Trophoblast cell (in vitro differentiated cells and primary cell): ENCODE measurements around the gene TSSK6.

Source experiments
- DNase-seq, 2 donors: peaks; one replicate each; pipeline ENCODE4 v3.0.0-alpha.2; 2016
- H2AFZ ChIP-seq: 2 replicates; pipeline ENCODE4 v1.6.1; 2013; ENCODE audit warnings: low read length, moderate library complexity, mild to moderate bottlenecking; ENCODE audit not compliant: insufficient read depth, poor library complexity
- H2AK5ac ChIP-seq: 2 replicates; pipeline ENCODE4 v1.6.1; 2013; ENCODE audit warnings: mild to moderate bottlenecking, low read length
- H2BK120ac ChIP-seq: 2 replicates; pipeline ENCODE4 v1.6.1; 2013; ENCODE audit warnings: low read length, mild to moderate bottlenecking, moderate library complexity; ENCODE audit not compliant: insufficient read depth, poor library complexity
- H2BK12ac ChIP-seq: 2 replicates; pipeline ENCODE4 v1.6.1; 2013; ENCODE audit warnings: mild to moderate bottlenecking, low read length, moderate library complexity
- H2BK5ac ChIP-seq: 2 replicates; pipeline ENCODE4 v1.6.1; 2013; ENCODE audit warnings: low read length, low read depth, moderate library complexity, mild to moderate bottlenecking; ENCODE audit not compliant: poor library complexity
- H3K14ac ChIP-seq: 2 replicates; pipeline ENCODE4 v1.6.1; 2013; ENCODE audit warnings: mild to moderate bottlenecking, low read length
- H3K18ac ChIP-seq: 2 replicates; pipeline ENCODE4 v1.6.1; 2013; ENCODE audit warnings: mild to moderate bottlenecking, low read length
- H3K23ac ChIP-seq: 2 replicates; pipeline ENCODE4 v1.6.1; 2013; ENCODE audit warnings: low read length
- H3K27ac ChIP-seq: 2 replicates; pipeline ENCODE4 v1.5.1; 2013; ENCODE audit warnings: low read depth, mild to moderate bottlenecking, inconsistent platforms, low read length, moderate library complexity
- H3K27me3 ChIP-seq: 2 replicates; pipeline ENCODE4 v1.6.1; 2013; ENCODE audit warnings: inconsistent platforms, mild to moderate bottlenecking, low read length, moderate library complexity; ENCODE audit not compliant: insufficient read depth
- H3K36me3 ChIP-seq, 2 experiments: 1 replicate in 1 of 2; 2 replicates in 1 of 2; pipeline ENCODE4 v1.6.1; 2013; ENCODE audit warnings: low read length in 2 of 2, mild to moderate bottlenecking in 2 of 2, moderate library complexity in 1 of 2; ENCODE audit not compliant: insufficient read depth in 2 of 2, control insufficient read depth in 1 of 2
- H3K4ac ChIP-seq: 2 replicates; pipeline ENCODE4 v1.6.1; 2013; ENCODE audit warnings: low read depth, mild to moderate bottlenecking, low read length, moderate library complexity
- H3K4me1 ChIP-seq, 2 experiments: 1 replicate in 1 of 2; 2 replicates in 1 of 2; pipeline ENCODE4 v1.6.1; 2013; ENCODE audit warnings: low read length in 2 of 2, mild to moderate bottlenecking in 2 of 2, moderate library complexity in 1 of 2; ENCODE audit not compliant: insufficient read depth in 2 of 2, control insufficient read depth in 1 of 2
- H3K4me2 ChIP-seq: 2 replicates; pipeline ENCODE4 v1.6.1; 2013; ENCODE audit warnings: inconsistent platforms, mild to moderate bottlenecking, low read length, moderate library complexity
- H3K4me3 ChIP-seq: 2 replicates; pipeline ENCODE4 v1.5.1; 2013; ENCODE audit warnings: mild to moderate bottlenecking, low read depth, low read length, inconsistent platforms
- H3K79me1 ChIP-seq: one replicate; pipeline ENCODE4 v1.6.1; 2013; ENCODE audit warnings: low read length
- H3K79me2 ChIP-seq: 2 replicates; pipeline ENCODE4 v1.6.1; 2013; ENCODE audit warnings: low read length, mild to moderate bottlenecking; ENCODE audit not compliant: control insufficient read depth, insufficient read depth, poor library complexity
- H3K9ac ChIP-seq: 2 replicates; pipeline ENCODE4 v1.6.1; 2013; ENCODE audit warnings: mild to moderate bottlenecking, low read length
- H3K9me3 ChIP-seq: 2 replicates; pipeline ENCODE4 v1.6.1; 2013; ENCODE audit warnings: low read depth, mild to moderate bottlenecking, control low read depth, inconsistent platforms, low read length; ENCODE audit not compliant: insufficient read depth
- H4K12ac ChIP-seq: 2 replicates; pipeline ENCODE4 v1.6.1; 2013; ENCODE audit warnings: low read depth, mild to moderate bottlenecking, low read length, moderate library complexity
- H4K8ac ChIP-seq: 2 replicates; pipeline ENCODE4 v1.6.1; 2013; ENCODE audit warnings: low read depth, mild to moderate bottlenecking, low read length, moderate library complexity
- H4K91ac ChIP-seq: one replicate; pipeline ENCODE4 v1.6.1; 2013; ENCODE audit warnings: low read depth, mild to moderate bottlenecking, low read length, moderate library complexity
- WGBS: extraction: QIAGEN DNeasy Blood & Tissue Kit; methylation state at CpG from one replicate; pipeline ENCODE4 v1.1.7; 2013; ENCODE audit warnings: missing lambda C conversion rate; ENCODE audit not compliant: insufficient read length, insufficient coverage; ENCODE audit errors: extremely low coverage; 5-methylcytosine and 5-hydroxymethylcytosine counted together

TSSK6 gene

GRCh38 chr19:19534556-19535265, 19.4 kb upstream of the TSSK6 start:
- H3K4ac ChIP-seq = no peak overlapping the region
- H2BK12ac ChIP-seq = no peak overlapping the region
- H3K79me2 ChIP-seq = no peaks in the 10 kb centered on the region
- H3K9me3 ChIP-seq = peaks cover 6% of the 10 kb centered on the region
- H3K9ac ChIP-seq = no peak overlapping the region
- H3K4me2 ChIP-seq = no peak overlapping the region
- peaks cover 4 to 12% of the 10 kb centered on the region in 2 experiments for H3K4me1 ChIP-seq
- H3K27me3 ChIP-seq = peaks cover 5% of the 10 kb centered on the region
- H3K4me3 ChIP-seq = peak overlapping the region; percentile 25
- H3K14ac ChIP-seq = no peak overlapping the region
- H2BK5ac ChIP-seq = no peak overlapping the region
- no peak overlapping the region for H3K23ac ChIP-seq
- H2AFZ ChIP-seq = no peak overlapping the region
- peaks cover 13 to 14% of the 10 kb centered on the region in 2 experiments for H3K36me3 ChIP-seq
- no peak overlapping the region for H4K12ac ChIP-seq
- no peak overlapping the region for H2AK5ac ChIP-seq
- no peak overlapping the region for H4K91ac ChIP-seq
- no peak overlapping the region for H3K27ac ChIP-seq
- no peak overlapping the region for H2BK120ac ChIP-seq
- no peak for DNase-seq
- H4K8ac ChIP-seq = no peak overlapping the region
- no peak overlapping the region for H3K18ac ChIP-seq
- no peaks in the 10 kb centered on the region for H3K79me1 ChIP-seq
- no CpG with 5 or more reads among the region's 27 CpGs for WGBS

- H2BK5ac ChIP-seq = no peak overlapping the region
- no CpG with 5 or more reads among the region's 6 CpGs for WGBS
- no peak overlapping the region for H2BK120ac ChIP-seq
- no peak overlapping the region for H3K4me3 ChIP-seq
- H2AK5ac ChIP-seq = no peak overlapping the region
- H3K9ac ChIP-seq = no peak overlapping the region
- no peak overlapping the region for H2AFZ ChIP-seq
- H3K4ac ChIP-seq = no peak overlapping the region
- DNase-seq = no peak
- H3K18ac ChIP-seq = no peak overlapping the region
- no peak overlapping the region for H4K8ac ChIP-seq
- H3K9me3 ChIP-seq = peaks cover 8% of the 10 kb centered on the region
- H3K36me3 ChIP-seq = peaks cover 21 to 23% of the 10 kb centered on the region in 2 experiments
- no peak overlapping the region for H4K12ac ChIP-seq
- no peak overlapping the region for H2BK12ac ChIP-seq
- no peaks in the 10 kb centered on the region for H3K79me1 ChIP-seq
- no peak overlapping the region for H3K23ac ChIP-seq
- H4K91ac ChIP-seq = no peak overlapping the region
- H3K79me2 ChIP-seq = no peaks in the 10 kb centered on the region
- no peak overlapping the region for H3K4me2 ChIP-seq
- H3K27ac ChIP-seq = no peak overlapping the region
- H3K4me1 ChIP-seq = peaks cover 4 to 15% of the 10 kb centered on the region in 2 experiments
- H3K14ac ChIP-seq = no peak overlapping the region
- peaks cover 3% of the 10 kb centered on the region for H3K27me3 ChIP-seq
Measured at GRCh38 chr19:19533841-19534240, 18.5 kb upstream of the TSSK6 start.

GRCh38 chr19:19532806-19533701, 17.7 kb upstream of the TSSK6 start:
- Histone ChIP-seq H3K9ac (no peak overlapping the region), H3K4me3 (no peak overlapping the region), H2AFZ (no peak overlapping the region), H2BK5ac (no peak overlapping the region), H3K79me2 (no peaks in the 10 kb centered on the region), H2AK5ac (no peak overlapping the region), H3K4me1 (peaks cover under 1 to 7% of the 10 kb centered on the region in 2 experiments), H3K14ac (no peak overlapping the region), H3K18ac (no peak overlapping the region), H4K91ac (no peak overlapping the region), H3K9me3 (peaks cover 8% of the 10 kb centered on the region), H2BK12ac (no peak overlapping the region), H2BK120ac (no peak overlapping the region), H3K27me3 (no peaks in the 10 kb centered on the region), H3K36me3 (peaks cover 27 to 30% of the 10 kb centered on the region in 2 experiments), H4K8ac (no peak overlapping the region), H3K27ac (no peak overlapping the region), H4K12ac (no peak overlapping the region), H3K4ac (no peak overlapping the region), H3K4me2 (no peak overlapping the region), H3K23ac (no peak overlapping the region), H3K79me1 (no peaks in the 10 kb centered on the region)
- WGBS = 93% methylated on average over 1 of the region's 14 CpGs
- DNase-seq = no peak

- peaks cover 35% of the 10 kb centered on the region in 2 experiments for H3K36me3 ChIP-seq
- no peak overlapping the region for H3K27ac ChIP-seq
- H2BK5ac ChIP-seq = no peak overlapping the region
- no peak overlapping the region for H3K4me3 ChIP-seq
- H2AK5ac ChIP-seq = no peak overlapping the region
- no peaks in the 10 kb centered on the region for H3K79me1 ChIP-seq
- no peak overlapping the region for H4K12ac ChIP-seq
- H3K4me2 ChIP-seq = no peak overlapping the region
- H3K23ac ChIP-seq = no peak overlapping the region
- no peak overlapping the region for H2BK120ac ChIP-seq
- H3K18ac ChIP-seq = no peak overlapping the region
- no peak overlapping the region for H4K91ac ChIP-seq
- no peak overlapping the region for H3K9ac ChIP-seq
- WGBS = no CpG with 5 or more reads among the region's 48 CpGs
- no peak overlapping the region for H2AFZ ChIP-seq
- DNase-seq = peak; percentile 72 to 94
- H3K79me2 ChIP-seq = no peaks in the 10 kb centered on the region
- no peak overlapping the region for H2BK12ac ChIP-seq
- H3K27me3 ChIP-seq = no peaks in the 10 kb centered on the region
- H3K14ac ChIP-seq = no peak overlapping the region
- H4K8ac ChIP-seq = no peak overlapping the region
- H3K9me3 ChIP-seq = peaks cover 6% of the 10 kb centered on the region
- H3K4me1 ChIP-seq = peaks cover 0 to 5% of the 10 kb centered on the region in 2 experiments
- H3K4ac ChIP-seq = no peak overlapping the region
Measured at GRCh38 chr19:19531951-19532805, 16.8 kb upstream of the TSSK6 start.
